Astrocyte (in vitro differentiated cells and primary cell): ENCODE data around the gene SIK3.

Experiments used
- CTCF ChIP-seq: IDR thresholded peaks from 2 replicates; pipeline ENCODE4 v1.5.1; 2011; ENCODE audit warnings: low read depth, mild to moderate bottlenecking, inconsistent platforms, low read length, moderate library complexity; ENCODE audit not compliant: insufficient read depth
- EZH2 ChIP-seq: IDR thresholded peaks from 2 replicates; pipeline ENCODE4 v1.6.1; 2012; ENCODE audit warnings: mild to moderate bottlenecking, low read length, inconsistent platforms; ENCODE audit not compliant: insufficient read depth

- TF ChIP-seq CTCF (no peak), EZH2 (no peak)
These were observed 286.1 kb downstream of the SIK3 start for GRCh38 chr11:116812109-116812508.
